Measurements from ENCODE around the gene ATF5. TPM values are rescaled to one million over a fixed set of nuclear protein-coding genes. Genes with fewer than 3 reads are reported as not detected.

Gene ATF5
- total RNA-seq, 4 donors from 2014 or later: 5.0 to 10.0 (median 6.8) TPM

DNA sequence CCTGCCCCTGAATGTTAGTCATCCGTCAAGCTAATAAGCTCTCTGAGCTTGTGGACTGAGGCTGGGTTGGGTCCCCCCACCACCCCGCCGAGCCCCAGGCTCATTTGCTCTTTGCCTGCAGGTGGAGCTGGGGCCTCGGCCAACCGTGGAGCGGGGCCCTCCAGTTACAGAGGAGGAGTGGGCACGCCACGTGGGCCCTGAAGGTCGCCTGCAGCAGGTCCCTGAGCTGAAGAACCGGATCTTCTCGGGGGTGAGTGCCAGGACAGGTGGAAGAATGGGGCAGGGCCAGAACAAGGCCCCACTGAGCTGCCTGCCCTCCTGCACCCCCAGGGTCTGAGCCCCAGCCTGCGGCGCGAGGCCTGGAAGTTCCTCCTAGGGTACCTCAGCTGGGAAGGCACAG is 46.4 kb upstream of the ATF5 start:
- 100% methylated on average over 3 to 10 of the region's 14 CpGs for WGBS, 2 donors
- H3K4me3 ChIP-seq (ENCODE audit: low read depth, poor library complexity, severe bottlenecking): no peak overlapping the region
- DNase-seq (ENCODE audit: low spot score in 2 of 2): no peak
- intact Hi-C loops (cut with DNase I; ENCODE audit: low total_unique reads): no loop called here
- TF ChIP-seq, protein P1, sequence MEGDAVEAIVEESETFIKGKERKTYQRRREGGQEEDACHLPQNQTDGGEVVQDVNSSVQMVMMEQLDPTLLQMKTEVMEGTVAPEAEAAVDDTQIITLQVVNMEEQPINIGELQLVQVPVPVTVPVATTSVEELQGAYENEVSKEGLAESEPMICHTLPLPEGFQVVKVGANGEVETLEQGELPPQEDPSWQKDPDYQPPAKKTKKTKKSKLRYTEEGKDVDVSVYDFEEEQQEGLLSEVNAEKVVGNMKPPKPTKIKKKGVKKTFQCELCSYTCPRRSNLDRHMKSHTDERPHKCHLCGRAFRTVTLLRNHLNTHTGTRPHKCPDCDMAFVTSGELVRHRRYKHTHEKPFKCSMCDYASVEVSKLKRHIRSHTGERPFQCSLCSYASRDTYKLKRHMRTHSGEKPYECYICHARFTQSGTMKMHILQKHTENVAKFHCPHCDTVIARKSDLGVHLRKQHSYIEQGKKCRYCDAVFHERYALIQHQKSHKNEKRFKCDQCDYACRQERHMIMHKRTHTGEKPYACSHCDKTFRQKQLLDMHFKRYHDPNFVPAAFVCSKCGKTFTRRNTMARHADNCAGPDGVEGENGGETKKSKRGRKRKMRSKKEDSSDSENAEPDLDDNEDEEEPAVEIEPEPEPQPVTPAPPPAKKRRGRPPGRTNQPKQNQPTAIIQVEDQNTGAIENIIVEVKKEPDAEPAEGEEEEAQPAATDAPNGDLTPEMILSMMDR (IDR thresholded peaks at IDR 0.05): no peak
- TF ChIP-seq POLR2A (IDR thresholded peaks at IDR 0.05): no peak

DNA sequence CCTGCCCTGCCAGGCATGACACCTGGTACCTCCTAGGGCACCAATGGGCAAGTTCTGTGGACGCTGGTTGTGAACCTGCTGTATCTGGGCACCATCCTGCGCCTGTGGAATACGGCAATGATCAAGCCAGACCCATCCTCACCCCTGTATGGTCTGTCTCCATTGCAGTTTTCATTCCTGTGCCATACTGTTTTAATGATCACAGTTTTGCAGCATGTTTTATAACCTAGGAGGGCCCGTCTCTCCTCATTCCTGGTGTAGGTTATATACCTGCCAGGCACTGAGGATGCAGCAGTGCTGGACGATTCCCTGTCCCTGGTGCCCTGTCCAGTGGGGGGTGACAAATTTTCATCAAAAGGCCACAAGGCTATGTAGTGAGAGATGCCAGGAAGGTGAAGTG is 45.9 kb upstream of the ATF5 start:
- DNase-seq (ENCODE audit: low spot score in 2 of 2): no peak
- 97 to 100% methylated on average over 5 of the region's 5 CpGs for WGBS, 2 donors

DNA sequence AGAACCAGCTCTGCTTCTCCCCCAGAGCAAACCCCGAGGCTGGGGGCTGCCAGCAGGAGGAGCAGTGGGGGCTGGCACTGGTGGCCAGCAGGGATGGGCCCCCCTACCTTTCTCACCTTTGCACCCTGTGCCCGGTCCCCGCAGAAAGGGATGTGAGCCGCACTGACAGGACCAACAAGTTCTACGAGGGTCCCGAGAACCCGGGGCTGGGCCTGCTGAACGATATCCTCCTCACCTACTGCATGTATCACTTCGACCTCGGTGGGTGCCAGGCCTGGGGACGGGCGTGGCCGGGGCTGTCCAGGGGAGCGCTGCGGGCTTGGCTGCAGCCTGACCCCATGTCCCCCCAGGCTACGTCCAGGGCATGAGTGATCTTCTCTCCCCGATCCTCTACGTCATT is 44.9 kb upstream of the ATF5 start:
- DNase-seq (ENCODE audit: low spot score in 2 of 2): no peak
- 91 to 92% methylated on average over 18 of the region's 18 CpGs for WGBS, 2 donors
- intact Hi-C loops (cut with DNase I; ENCODE audit: low total_unique reads): no loop called here
- TF ChIP-seq POLR2A (IDR thresholded peaks at IDR 0.05): no peak
- TF ChIP-seq, protein P1 (IDR thresholded peaks at IDR 0.05): no peak
- no peak overlapping the region for H3K4me3 ChIP-seq (ENCODE audit: low read depth, poor library complexity, severe bottlenecking)

More for the DNA sequence above, 45.9 kb upstream of the ATF5 start:
- H3K4me3 ChIP-seq (ENCODE audit: low read depth, poor library complexity, severe bottlenecking): no peak overlapping the region
- intact Hi-C loops (cut with DNase I; ENCODE audit: low total_unique reads): no loop called here
- no peak for TF ChIP-seq POLR2A (IDR thresholded peaks at IDR 0.05)

- H3K4me3 ChIP-seq (ENCODE audit: low read depth, poor library complexity, severe bottlenecking): no peak overlapping the region
- WGBS, 2 donors: 88 to 89% methylated on average over 3 of the region's 3 CpGs
- intact Hi-C loops (cut with DNase I; ENCODE audit: low total_unique reads): no loop called here
- no peak for DNase-seq (ENCODE audit: low spot score in 2 of 2)
- TF ChIP-seq POLR2A (IDR thresholded peaks at IDR 0.05): no peak
- TF ChIP-seq, protein P1 (IDR thresholded peaks at IDR 0.05): no peak
Observed at GRCh38 chr19:49884760-49885159, 44.2 kb upstream of the ATF5 start.

DNA sequence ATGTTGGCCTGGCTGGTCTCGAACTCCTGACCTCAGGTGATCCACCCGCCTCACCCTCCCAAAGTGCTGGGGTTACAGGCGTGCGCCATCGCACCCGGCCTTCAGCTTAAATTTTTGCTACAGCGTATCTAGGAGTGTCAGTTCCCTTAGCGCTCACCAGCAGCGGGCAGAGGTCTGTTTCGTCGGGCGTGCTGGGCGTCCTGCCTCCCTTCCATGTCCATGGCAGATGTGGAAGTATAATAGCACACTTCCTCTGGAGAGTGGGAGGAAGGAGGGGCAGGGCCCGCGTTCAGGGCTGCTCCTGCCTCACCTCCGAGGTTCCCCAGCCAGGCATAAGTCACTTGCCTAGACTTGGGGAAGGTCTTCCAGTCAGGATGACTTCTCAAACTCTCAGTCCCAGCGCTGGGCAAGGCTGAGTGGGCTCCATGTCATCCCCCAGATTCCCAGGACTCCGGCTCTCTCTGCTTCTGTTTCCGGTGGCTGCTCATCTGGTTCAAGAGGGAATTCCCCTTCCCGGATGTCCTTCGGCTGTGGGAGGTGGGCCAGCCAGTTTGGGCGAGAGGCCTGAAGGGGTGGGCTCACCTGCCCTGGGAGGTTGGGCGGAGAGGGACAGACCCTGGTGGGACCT is 41.9 kb upstream of the ATF5 start:
- H3K4me3 ChIP-seq (ENCODE audit: low read depth, poor library complexity, severe bottlenecking): no peak overlapping the region
- 63 to 71% methylated on average over 21 to 23 of the region's 23 CpGs for WGBS, 2 donors
- TF ChIP-seq, protein P1 (IDR thresholded peaks at IDR 0.05): no peak
- TF ChIP-seq POLR2A (IDR thresholded peaks at IDR 0.05): no peak
- DNase-seq (ENCODE audit: low spot score in 2 of 2): no peak
- intact Hi-C loops (cut with DNase I; ENCODE audit: low total_unique reads): no loop called here

- no peak overlapping the region for H3K4me3 ChIP-seq (ENCODE audit: low read depth, poor library complexity, severe bottlenecking)
- WGBS, 2 donors: 72% methylated on average over 47 to 54 of the region's 54 CpGs
- intact Hi-C loops (cut with DNase I; ENCODE audit: low total_unique reads): no loop called here
- no peak for DNase-seq (ENCODE audit: low spot score in 2 of 2)
- TF ChIP-seq POLR2A (IDR thresholded peaks at IDR 0.05): no peak
- TF ChIP-seq, protein P1 (IDR thresholded peaks at IDR 0.05): no peak
Observed at GRCh38 chr19:49887665-49888509, 41.1 kb upstream of the ATF5 start.
